GM12865 (cell line): ENCODE results near the gene GDF11.

ENCODE experiments used
- DNase-seq: peaks from one replicate; pipeline ENCODE4 v3.0.0; 2010; ENCODE audit warnings: low read depth
- H3K4me3 ChIP-seq: 2 replicates; pipeline ENCODE4 v1.5.1; 2011; ENCODE audit warnings: mild to moderate bottlenecking, low read depth, low read length, control low read depth
- CTCF ChIP-seq: IDR thresholded peaks from 2 replicates; pipeline ENCODE4 v1.5.1; 2011; ENCODE audit warnings: low read length, control low read depth, low read depth, inconsistent platforms; ENCODE audit not compliant: insufficient read depth; ENCODE audit errors: missing control alignments

The GDF11 gene

GRCh38 chr12:55707219-55707671 is 35.7 kb upstream of the GDF11 start:
- no peak overlapping the region for H3K4me3 ChIP-seq
- DNase-seq: no peak

GRCh38 chr12:55707841-55708694 is 34.9 kb upstream of the GDF11 start, which contains the start of gene ITGA7:
ITGA7 (minus strand) TSS chr12:55707904; CDS start chr12:55707682, 222 bp downstream.
- TF ChIP-seq CTCF: no peak
- no peak for DNase-seq
- peak within 1 kb of the TSS; percentile 22; the same call in 1 of the 2 replicates for H3K4me3 ChIP-seq

More at GRCh38 chr12:55707219-55707671, 35.7 kb upstream of the GDF11 start:
- no peak for TF ChIP-seq CTCF

GRCh38 chr12:55708695-55709233 is 34.2 kb upstream of the GDF11 start:
- DNase-seq: no peak
- H3K4me3 ChIP-seq: no peak overlapping the region
- TF ChIP-seq CTCF: no peak

- TF ChIP-seq CTCF: no peak
- DNase-seq: no peak
- no peak overlapping the region for H3K4me3 ChIP-seq
Measured at GRCh38 chr12:55711786-55712553, 31.0 kb upstream of the GDF11 start.

GRCh38 chr12:55712700-55713415 is 30.1 kb upstream of the GDF11 start:
- DNase-seq: no peak
- TF ChIP-seq CTCF: no peak
- no peak overlapping the region for H3K4me3 ChIP-seq

GRCh38 chr12:55713721-55714120 is 29.2 kb upstream of the GDF11 start:
- no peak for TF ChIP-seq CTCF
- H3K4me3 ChIP-seq: no peak overlapping the region
- no peak for DNase-seq
